Epithelial cell of proximal tubule (primary cell): ENCODE measurements around the gene TSEN34. TPM values are rescaled to one million over a fixed set of nuclear protein-coding genes. Genes with fewer than 3 reads are reported as not detected.
"Not testable (repeated sequence)": the region's sequence is repeated elsewhere in the genome, so short reads cannot be mapped to it uniquely, and the experiment has no call there.

Experiments
- DNase-seq: peaks from one replicate; pipeline ENCODE4 v3.0.0-alpha.2; 2011; ENCODE audit warnings: low read depth
- H3K4me3 ChIP-seq: 2 replicates; pipeline ENCODE4 v1.5.1; 2011; ENCODE audit warnings: low read depth, mild to moderate bottlenecking, low read length
- CTCF ChIP-seq: conservative IDR thresholded peaks from 2 replicates; pipeline ENCODE4 v1.5.1; 2012; ENCODE audit warnings: low read depth, mild to moderate bottlenecking, low read length
- total RNA-seq: library from RNA; depleted of rRNA; stranded (reverse); fragments of >200 nt; gene quantifications from 2 replicates; pipeline ENCODE4 v1.2.3, GENCODE V29; 2015

TSEN34 gene
- total RNA-seq, 1 donor from 2014 or later: 174 TPM

GRCh38 chr19:54218960-54219661 is 28.0 kb downstream of the TSEN34 start:
- H3K4me3 ChIP-seq: no peak overlapping the region
- DNase-seq: no peak
- no peak for TF ChIP-seq CTCF

GRCh38 chr19:54219702-54220101 is 28.6 kb downstream of the TSEN34 start:
- DNase-seq: not testable (repeated sequence)

GRCh38 chr19:54221947-54222346 is 30.8 kb downstream of the TSEN34 start:
- not testable (repeated sequence) for DNase-seq, H3K4me3 ChIP-seq

More at GRCh38 chr19:54219702-54220101, 28.6 kb downstream of the TSEN34 start:
- not testable (repeated sequence) for H3K4me3 ChIP-seq

GRCh38 chr19:54222474-54223276 is 31.6 kb downstream of the TSEN34 start, which contains the start of gene LILRB3:
LILRB3 (minus strand) TSS chr19:54223007; CDS start chr19:54222976, 31 bp downstream.
- H3K4me3 ChIP-seq, DNase-seq: not testable (repeated sequence)

GRCh38 chr19:54223277-54223936 is 32.3 kb downstream of the TSEN34 start:
- not testable (repeated sequence) for H3K4me3 ChIP-seq, DNase-seq

GRCh38 chr19:54223937-54224281 is 32.8 kb downstream of the TSEN34 start:
- not testable (repeated sequence) for H3K4me3 ChIP-seq, DNase-seq

GRCh38 chr19:54224619-54225018 is 33.5 kb downstream of the TSEN34 start:
- not testable (repeated sequence) for DNase-seq

GRCh38 chr19:54229146-54229545 is 38.0 kb downstream of the TSEN34 start:
- TF ChIP-seq CTCF: no peak
- no peak for DNase-seq
- H3K4me3 ChIP-seq: no peak overlapping the region

More at GRCh38 chr19:54224619-54225018, 33.5 kb downstream of the TSEN34 start:
- not testable (repeated sequence) for H3K4me3 ChIP-seq

GRCh38 chr19:54230031-54230430 is 38.9 kb downstream of the TSEN34 start:
- H3K4me3 ChIP-seq: no peak overlapping the region
- no peak for TF ChIP-seq CTCF
- no peak for DNase-seq
